Body of pancreas (tissue), 4 donors: ENCODE measurements around the gene TOR1AIP2.

Source experiments
- POLR2A ChIP-seq, 3 donors: fragments of 450-650 bp; IDR thresholded peaks; one replicate each; pipeline ENCODE4 v1.6.1; 2016; ENCODE audit warnings: antibody characterized with exemption in 3 of 3, mild to moderate bottlenecking in 2 of 3
- TF ChIP-seq, protein P1 (sequence below), 7 experiments: fragments of 450-650 bp in 4 of 7; fragments of 200-600 bp in 3 of 7; sonication (generic) in 3 of 7; IDR thresholded peaks; one replicate each; pipeline ENCODE4 v1.5.1; 2016 to 2019; ENCODE audit warnings: antibody characterized with exemption in 7 of 7

DNA sequence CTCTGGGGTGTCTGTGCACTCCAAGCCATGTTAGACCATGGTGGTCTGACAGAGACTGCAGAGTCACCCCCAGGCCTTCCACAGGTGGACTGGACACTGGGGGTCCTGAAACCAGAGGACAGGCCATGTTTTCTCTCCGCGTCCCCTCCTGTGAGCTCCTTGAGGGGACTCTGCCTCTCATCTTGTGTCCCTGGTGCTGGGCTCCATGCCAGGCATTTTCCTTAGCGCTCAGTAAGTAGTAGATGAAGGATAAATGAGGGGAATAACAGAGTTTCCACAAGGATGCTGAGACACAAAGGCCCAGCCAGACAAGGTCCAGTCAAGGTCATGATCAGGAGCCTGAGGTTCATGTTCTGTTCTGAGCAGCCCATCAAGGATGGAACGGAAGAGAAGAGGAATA lies 77.1 kb downstream of the TOR1AIP2 start:
- TF ChIP-seq POLR2A (IDR thresholded peaks at IDR 0.05), result no peak
- TF ChIP-seq, protein P1, sequence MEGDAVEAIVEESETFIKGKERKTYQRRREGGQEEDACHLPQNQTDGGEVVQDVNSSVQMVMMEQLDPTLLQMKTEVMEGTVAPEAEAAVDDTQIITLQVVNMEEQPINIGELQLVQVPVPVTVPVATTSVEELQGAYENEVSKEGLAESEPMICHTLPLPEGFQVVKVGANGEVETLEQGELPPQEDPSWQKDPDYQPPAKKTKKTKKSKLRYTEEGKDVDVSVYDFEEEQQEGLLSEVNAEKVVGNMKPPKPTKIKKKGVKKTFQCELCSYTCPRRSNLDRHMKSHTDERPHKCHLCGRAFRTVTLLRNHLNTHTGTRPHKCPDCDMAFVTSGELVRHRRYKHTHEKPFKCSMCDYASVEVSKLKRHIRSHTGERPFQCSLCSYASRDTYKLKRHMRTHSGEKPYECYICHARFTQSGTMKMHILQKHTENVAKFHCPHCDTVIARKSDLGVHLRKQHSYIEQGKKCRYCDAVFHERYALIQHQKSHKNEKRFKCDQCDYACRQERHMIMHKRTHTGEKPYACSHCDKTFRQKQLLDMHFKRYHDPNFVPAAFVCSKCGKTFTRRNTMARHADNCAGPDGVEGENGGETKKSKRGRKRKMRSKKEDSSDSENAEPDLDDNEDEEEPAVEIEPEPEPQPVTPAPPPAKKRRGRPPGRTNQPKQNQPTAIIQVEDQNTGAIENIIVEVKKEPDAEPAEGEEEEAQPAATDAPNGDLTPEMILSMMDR (IDR thresholded peaks at IDR 0.05), result no peak
